HG03571 (cell line): ENCODE results near the gene ERCC5.

ENCODE experiments used
- ATAC-seq: cut with Tn5 transposase; IDR thresholded peaks from one replicate; pipeline ENCODE4 v1.9.1; 2021; ENCODE audit not compliant: unreplicated experiment

ERCC5 gene

DNA sequence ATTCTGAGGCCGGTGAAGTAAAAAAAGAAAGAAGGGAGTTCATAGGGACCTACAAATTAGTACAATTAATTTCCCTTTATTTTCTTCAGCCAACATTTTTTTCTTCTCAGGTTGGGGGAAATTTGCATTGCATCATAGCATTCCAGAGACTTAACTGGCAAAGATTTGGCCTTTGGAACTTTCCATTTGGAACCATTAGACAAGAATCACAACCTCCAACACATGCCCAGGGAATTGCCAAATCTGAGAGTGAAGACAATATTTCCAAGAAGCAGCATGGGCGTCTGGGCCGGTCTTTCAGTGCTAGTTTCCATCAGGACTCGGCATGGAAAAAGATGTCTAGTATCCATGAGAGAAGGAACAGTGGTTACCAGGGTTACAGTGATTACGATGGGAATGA, 6.4 kb upstream of the ERCC5 start:
- no peak for ATAC-seq

DNA sequence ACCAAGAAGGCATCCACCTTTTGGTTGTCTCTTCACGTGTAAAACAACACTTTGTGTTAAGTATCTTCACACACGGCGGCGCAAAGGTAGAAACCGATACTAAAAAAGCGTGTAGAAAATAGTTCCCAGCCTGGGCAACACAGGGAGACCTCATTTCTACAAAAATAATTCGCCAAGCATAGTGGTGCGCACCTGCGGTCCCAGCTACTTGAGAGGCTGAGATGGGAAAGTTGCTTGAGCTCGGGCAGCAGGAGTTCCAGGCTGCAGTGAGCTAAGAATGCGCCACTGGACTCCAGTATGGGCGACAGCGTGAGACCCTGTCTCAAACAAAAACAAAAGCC, 573 bp upstream of the ERCC5 start:
- ATAC-seq: peak; percentile 7

DNA sequence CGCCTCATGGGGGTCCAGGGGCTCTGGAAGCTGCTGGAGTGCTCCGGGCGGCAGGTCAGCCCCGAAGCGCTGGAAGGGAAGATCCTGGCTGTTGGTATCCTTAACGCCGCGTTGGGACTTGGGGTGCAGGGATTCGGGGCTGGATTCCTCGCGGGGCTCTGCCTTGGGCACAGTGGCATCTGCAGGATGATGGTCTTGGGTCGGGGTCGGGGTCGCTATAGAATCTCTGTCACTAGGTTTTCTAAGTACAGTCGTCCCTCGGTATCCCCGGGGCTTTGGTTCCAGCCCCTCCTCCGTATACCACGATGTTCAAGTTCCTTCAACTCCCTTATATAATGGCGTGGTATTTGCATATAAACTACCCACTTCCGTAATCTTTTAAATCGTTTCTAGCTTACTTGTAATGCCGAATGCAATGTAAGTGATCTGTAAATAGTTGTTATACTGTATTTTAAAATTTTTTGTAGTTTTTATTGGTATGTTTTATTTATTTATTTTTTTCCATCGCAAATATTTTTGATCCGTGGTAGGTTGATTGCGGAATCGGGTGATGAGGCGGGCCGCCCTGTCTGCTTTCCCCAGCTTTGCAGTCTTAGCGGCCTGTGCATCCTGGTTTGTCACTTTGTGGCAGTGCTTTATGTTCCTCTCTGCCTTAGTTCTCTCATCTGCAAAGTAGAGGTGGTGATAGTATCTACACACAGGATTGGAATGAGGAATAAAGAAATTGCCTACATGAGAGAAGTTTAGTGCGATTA, 606 bp downstream of the ERCC5 start:
- peak; percentile 38 for ATAC-seq

DNA sequence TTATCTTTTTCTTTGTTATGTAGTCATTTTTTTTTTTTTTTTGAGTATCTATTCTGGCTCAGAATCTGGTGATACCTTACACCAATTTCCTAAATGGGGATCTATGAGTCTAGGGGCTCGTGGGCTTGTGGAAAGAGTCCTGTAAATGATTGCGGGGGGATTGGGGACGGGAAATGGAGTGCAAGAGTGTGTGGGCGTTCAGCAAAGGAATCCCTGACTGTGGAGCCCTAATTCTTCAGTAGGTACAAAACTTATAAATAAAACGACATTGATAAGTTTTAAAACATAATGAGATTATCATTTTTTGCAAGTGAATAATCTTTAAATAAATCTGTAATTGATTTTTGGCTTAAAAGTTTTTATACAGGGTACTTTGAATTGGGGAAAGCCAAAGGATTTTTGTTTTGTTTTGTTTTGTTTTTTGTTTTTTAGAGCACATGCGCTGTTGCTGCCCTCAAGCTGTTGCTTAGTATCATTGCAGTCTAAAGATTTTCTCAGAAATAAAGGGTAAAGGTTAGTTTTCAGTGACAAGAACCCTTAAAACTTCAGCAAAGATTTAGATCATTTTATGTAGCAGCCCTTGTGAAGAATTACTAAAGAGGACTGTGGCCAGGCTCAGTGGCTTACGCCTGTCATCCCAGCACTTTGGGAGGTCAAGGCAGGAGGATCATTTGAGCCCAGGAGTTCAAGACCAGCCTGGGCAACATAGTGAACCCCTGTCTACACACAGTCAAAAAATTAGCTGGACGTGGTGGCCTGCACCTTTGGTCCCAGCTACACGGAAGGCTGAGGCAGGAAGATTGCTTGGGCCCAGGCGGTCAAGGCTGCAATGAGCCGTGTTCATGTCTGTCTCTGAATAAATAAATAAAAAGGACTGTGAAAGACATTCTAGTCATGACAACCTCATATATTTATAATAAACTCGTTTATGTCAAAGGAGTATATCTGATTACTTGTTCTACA, 1.7 kb downstream of the ERCC5 start:
- no peak for ATAC-seq

DNA sequence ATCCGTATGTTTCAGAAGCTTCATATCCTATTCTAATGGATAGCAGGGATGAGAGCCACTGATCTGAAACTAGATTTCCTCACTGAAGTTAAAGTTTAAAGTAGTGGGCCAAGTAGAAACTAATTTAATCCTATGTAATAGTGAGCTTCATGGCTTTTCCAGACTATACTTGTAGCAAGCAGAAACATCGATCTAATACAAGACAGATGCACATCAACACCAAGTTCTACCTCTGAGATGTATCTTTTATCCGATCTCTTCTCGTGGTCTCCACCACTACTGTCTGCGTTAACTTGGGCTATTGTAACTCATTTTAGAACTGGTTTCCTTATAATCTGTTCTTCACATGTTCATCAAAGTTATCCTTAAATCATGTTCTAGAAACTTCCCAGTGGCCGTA, 3.1 kb downstream of the ERCC5 start:
- no peak for ATAC-seq

DNA sequence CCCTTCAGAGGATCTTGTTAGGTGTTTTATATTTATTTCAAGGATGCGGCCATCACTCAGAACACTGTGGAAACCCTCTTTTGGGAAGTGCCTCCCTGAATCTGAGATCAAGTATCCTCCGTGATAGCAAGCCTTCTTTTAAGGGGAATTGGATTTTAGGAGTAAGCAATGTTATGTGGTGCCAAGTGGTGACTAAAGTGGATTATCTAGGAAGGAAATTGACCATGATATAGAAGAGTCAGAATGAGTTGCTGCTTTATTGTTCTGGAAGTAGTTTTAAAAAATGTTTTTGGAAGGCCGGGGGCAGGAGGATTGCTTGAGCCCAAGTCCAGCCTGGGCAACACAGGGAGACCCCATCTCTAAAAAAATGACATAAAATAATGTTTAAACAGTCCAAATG, 6.7 kb downstream of the ERCC5 start:
- no peak for ATAC-seq

DNA sequence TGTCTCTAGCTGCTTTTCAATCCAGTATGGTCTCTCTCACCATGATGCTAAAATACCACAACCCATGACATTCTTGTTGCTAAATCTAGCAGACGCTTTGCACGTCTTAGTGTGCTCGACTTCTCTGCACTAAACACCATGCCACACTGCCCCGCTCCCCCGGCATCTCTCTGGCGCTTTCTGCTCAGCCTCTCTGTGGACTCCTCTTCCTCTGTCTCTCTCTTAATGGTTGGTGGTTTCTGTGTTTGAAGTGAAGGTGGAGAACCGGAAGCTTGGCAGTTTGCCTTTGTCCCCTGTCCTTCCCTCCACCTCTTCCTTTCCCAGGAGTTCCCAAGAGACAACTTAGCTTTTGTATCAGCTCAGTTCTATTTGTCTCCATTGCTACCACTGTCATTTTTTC, 8.8 kb downstream of the ERCC5 start:
- ATAC-seq: no peak

DNA sequence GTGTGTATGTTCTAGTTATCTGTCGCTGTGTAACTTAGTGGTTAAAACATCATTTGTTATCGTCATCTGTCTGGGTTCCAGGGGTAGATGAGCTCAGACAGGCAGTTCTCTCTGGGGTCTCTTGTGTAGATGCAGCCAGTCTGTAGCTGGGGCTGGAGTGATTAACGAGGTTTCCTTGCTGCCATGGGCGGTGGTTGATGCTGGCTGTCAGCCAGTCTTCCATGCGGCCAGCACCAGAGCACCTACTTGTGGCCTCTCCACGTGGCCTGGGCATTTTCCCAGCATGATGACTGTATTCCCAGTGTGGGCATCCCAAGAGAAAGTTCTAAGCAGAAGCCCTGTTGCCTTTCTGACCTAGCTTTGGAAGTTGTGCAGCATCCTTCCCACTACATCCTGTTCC, 10.7 kb downstream of the ERCC5 start:
- ATAC-seq: no peak

DNA sequence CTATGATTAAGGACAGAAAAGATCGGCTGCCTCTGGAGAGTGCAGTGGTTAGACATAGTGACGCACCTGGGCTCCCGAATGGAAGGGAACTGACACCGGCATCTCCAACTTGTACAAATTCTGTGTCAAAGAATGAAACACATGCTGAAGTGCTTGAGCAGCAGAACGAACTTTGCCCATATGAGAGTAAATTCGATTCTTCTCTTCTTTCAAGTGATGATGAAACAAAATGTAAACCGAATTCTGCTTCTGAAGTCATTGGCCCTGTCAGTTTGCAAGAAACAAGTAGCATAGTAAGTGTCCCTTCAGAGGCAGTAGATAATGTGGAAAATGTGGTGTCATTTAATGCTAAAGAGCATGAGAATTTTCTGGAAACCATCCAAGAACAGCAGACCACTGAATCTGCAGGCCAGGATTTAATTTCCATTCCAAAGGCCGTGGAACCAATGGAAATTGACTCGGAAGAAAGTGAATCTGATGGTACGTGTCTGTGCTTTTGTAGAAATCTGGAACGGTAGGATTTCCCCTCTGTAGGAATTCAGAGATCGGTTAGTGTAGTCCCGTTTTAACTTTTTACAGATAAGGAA, 16.9 kb downstream of the ERCC5 start:
- no peak for ATAC-seq

DNA sequence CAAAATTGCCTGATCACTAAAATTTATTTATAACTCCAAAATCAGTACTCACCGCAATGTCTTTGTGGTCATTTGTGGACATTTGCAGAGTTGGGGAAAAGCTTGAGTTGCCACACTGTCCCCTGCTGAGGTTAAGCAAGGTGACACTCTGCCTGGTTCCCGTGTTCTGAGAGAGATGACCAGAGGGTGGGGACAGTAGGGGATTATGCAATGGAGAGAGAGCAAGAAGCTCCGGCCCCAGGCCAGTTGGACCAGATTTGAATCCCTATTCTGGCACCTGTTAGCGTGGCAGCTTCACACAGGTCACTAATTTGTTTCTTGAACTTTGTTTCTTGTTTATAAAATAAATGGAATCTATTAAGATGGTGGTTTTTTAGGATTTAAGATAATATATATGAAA, 17.8 kb downstream of the ERCC5 start:
- no peak for ATAC-seq

DNA sequence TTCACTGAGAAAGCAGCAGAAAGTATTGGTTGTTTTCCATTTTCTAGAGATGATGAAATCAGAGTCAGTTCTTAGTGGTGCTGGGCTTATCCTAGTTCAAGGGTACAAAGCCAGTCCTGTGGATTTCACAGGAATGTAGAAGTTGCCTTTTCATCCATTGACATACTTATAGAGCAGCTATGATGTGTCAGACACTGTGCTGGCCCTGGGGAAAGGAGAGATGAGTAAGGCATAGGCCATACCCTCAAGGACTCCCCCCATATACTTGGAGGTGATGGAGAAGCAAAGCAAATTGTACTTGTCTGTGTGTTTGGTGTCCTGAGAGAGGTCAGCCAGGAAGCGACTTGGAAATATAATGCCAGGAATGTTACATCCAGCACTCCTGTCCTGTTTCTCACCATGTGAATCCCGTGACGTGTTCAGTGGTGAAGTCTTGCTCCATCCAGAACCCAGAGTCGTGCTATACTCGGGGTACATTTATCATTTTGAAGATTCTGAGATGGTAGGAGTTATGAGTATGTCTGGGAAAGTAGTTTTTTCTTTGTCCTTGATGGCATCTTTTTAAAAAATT, 22.6 kb downstream of the ERCC5 start:
- no peak for ATAC-seq

DNA sequence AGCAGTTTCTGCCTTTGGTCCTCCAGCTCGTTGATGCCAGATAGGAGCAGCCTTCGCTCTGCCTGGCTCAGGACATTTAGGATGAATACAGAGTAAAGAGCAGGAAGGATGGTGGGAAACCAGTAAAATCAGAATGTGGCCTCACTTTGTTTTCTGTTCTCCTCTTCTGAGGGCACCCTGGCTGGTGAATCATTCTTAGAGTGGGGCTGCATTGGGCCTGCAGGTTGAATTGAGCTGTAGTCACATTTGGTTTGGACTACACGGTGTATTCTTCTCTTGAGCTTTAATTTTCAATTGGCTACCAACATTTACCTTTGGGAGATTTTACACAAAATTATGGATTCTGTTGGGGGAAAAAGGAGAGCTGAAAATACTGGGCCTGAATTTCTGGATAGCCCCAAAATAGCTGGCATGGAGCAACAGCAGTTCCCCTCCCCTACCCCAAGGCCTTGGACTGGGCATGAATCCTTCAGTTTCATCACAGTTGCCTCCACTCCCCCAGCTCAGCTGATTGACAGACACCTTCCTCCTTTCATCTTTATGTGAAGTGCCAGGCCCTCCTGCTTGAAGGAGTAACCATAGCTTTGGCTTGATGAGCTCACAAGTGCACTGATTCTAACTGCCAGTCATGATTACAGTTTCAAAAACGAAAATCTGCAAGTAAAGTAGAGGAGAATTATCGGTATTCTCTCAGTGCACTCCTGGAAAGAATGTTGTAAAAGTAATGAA, 24.3 kb downstream of the ERCC5 start:
- peak; percentile 16 for ATAC-seq

DNA sequence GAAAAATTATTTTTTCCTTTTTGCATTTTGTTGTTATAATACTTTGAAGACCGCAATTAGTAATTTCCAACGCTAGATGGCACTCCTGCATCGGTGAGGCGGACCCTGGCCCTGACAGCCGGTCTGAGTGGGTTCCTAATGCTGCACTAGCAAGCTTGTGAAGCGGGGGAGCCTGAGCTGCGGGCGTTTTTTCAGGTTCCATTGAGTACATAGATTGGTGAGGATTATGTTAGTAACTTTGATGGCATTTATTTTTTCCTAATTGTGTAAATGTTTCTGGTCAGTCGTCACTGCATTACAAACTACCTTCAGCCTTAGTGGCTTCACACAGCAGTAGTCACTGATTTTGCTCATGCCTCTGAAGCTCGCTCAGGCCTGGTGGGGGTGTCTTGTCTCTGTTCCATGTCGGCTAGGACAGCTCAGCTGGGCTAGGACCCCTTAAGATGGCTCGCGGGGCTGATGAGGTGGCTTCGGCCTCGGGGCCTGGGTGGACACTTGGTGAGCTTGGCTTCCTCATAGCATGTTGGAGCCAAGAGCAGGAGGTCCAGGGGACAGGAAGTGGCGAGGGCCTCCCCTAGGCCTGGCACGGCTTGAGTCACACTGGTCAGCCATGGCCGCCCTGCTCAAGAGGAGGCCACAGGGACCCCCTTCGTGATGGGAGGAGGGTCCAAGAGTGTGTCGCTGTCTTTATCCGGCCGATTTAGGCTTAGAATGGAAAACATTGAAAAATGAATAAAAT, 25.0 kb downstream of the ERCC5 start:
- peak; percentile 83 for ATAC-seq

DNA sequence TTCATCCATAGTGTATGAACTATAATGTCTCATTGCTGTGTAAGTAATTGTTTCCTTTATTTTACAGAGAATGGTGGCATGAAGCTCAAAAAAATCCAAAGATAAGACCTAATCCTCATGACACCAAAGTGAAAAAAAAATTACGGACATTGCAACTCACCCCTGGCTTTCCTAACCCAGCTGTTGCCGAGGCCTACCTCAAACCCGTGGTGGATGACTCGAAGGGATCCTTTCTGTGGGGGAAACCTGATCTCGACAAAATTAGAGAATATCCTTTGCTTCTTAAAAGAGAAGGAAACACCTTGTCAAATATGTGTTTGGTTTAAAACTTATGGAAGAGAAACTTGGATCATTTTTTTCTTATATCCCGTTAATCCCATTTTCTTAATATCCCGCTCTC, 26.3 kb downstream of the ERCC5 start:
- ATAC-seq: no peak

DNA sequence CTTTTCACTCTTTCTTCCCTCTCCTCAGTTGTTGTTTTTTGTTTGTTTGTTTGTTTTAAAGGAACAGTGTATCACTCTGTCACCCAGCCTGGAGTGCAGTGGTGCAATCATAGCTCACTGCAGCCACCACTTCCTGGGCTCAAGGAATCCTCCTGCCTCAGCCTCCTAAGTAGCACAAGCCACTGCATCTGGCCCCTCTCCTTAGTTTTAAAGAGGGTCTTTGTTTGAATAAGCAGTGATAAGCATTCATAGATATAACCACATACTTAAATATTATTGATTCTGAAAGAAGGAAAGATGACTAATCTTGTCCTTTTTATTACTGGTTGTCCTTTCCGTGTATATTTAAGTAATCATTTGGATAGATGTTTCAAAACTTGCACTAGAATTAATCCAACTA, 26.7 kb downstream of the ERCC5 start:
- no peak for ATAC-seq

DNA sequence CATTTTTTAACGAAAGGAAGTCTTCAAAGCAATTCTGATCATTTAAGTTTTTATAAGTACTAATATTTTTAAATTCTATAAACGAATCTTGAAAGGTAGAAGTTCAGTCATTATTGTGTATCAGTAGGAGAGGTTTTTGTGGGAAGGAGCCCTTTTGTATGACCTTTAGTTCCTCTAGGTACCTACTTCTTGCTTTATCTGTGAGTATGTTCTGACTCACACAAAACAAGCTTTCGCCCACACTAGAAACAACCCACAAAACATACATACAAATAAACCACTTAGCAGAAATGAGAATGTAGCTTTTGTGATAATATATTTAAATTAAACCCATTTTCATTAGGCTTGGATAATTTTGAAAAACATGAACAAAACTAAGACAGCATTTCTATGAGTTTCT, 27.8 kb downstream of the ERCC5 start:
- ATAC-seq: no peak

DNA sequence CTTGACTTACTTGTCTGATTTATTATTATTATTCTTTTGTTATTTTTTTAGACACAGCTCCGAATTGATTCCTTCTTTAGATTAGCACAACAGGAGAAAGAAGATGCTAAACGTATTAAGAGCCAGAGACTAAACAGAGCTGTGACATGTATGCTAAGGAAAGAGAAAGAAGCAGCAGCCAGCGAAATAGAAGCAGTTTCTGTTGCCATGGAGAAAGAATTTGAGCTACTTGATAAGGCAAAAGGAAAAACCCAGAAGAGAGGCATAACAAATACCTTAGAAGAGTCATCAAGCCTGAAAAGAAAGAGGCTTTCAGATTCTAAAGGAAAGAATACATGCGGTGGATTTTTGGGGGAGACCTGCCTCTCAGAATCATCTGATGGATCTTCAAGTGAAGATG, 29.4 kb downstream of the ERCC5 start:
- no peak for ATAC-seq

DNA sequence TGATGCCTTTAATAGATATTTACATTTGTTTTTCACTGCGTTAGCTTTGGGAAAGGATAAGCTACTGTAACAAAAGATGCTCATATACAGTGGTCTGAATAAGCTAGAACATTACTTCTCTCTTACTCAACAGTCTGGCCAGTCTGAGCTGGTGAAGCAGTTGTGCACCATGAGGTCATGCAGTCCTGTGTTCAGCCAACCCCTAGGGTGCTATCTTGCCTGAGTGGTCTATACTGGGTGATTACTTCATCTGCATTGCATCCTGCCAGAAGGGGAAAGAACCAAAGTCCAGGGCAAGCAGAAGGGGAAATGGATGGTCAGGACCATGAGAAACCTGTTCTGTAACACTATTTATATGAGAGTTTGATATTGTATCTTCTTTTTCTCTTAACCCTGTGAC, 31.5 kb downstream of the ERCC5 start:
- ATAC-seq: no peak

DNA sequence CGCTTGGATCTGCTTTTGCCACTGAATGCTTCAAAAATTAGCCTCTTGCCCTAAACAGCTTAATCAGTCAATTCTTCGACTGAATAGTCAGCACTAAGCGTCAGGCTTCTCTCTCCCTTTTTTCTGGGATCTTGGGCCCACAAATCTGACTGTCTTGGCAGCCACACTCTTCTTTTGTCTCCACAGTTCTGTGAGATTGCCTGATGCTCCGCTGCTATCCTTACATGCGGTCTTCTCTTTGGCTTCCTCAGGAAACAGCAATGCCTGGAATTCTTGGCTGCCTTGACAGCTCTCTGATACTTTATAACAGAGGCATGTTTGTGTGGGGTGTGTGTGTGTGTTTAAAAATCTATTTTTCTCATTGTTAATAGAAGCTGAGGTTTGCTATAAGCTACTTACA, 32.6 kb downstream of the ERCC5 start:
- ATAC-seq: no peak

DNA sequence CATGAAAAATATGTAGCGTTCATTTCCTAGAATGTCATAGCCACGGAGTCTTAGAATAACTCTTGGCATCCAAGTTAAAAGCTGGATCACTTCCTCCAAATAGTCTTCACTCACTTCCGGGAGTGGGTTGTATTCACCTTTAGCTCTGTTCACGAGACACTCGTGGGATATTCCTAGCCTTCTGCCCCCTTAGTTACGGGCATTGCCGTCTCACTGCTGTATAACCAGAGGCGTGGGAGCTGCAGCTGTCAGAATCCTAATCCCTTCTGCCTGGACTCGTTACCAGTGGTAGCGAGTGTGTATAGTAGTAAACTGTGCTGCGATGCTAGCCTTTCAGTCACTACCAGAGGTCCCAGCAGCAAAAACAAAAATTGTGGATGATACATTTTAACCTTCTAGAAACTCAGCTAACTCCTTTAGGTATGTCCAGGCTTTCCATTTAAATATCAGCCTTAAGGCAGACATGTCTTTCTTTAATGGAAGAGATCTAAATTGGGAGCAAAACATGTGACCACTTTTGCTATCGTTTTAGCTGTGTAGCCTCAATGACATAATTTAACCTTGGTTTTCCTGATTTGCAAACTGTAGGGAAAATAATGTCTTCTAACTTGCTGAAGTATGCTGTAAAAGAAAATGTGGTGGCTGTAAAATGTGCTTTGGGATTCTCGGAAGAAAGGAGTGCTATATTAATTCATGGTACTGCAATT, 34.1 kb downstream of the ERCC5 start:
- no peak for ATAC-seq
